Measurements from ENCODE around the gene ZNF213. TPM values are rescaled to one million over a fixed set of nuclear protein-coding genes. Genes with fewer than 3 reads are reported as not detected.

Gene ZNF213
- total and polyA plus RNA-seq, 2 experiments from 2014 or later, result 3.4 to 4.0 TPM

- no peaks in the 10 kb centered on the region for H3K79me2 ChIP-seq
- H3K27ac ChIP-seq, result peak overlapping the region; percentile 86
- no peaks in the 10 kb centered on the region for H3K27me3 ChIP-seq
- H3K36me3 ChIP-seq (replicated peaks; ENCODE audit: insufficient read depth, low read depth), result no peaks in the 10 kb centered on the region
- 1% methylated on average over 54 of the region's 62 CpGs for WGBS (ENCODE audit: low lambda C conversion rate, missing lambda C conversion rate)
- no peak for TF ChIP-seq EZH2phosphoT487 (IDR thresholded peaks at IDR 0.05; ENCODE audit: low read depth, severe bottlenecking, unreplicated experiment)
- no peaks in the 10 kb centered on the region for H4K20me1 ChIP-seq (ENCODE audit: insufficient read depth, poor library complexity, severe bottlenecking)
- H2AFZ ChIP-seq, result peak overlapping the region; percentile 74
- H3K4me1 ChIP-seq (ENCODE audit: insufficient read depth), result peaks cover 4% of the 10 kb centered on the region
- no peaks in the 10 kb centered on the region for H3K9me3 ChIP-seq (ENCODE audit: low read depth)
- H3K4me3 ChIP-seq, result peak overlapping the region; percentile 37
- no peaks in the 10 kb centered on the region for H3K9me2 ChIP-seq (replicated peaks; ENCODE audit: insufficient read depth)
- H3K4me2 ChIP-seq, result peak overlapping the region; percentile 92
- peak; percentile 99 for DNase-seq (ENCODE audit: low spot score)
These were observed 15.8 kb downstream of the ZNF213 start for GRCh38 chr16:3150346-3151218.

GRCh38 chr16:3152027-3152276 is 17.1 kb downstream of the ZNF213 start:
- TF ChIP-seq CTCF (IDR thresholded peaks at IDR 0.05; ENCODE audit: poor library complexity) (no peak), EZH2 (IDR thresholded peaks at IDR 0.05; ENCODE audit: borderline replicate concordance) (no peak), EZH2phosphoT487 (IDR thresholded peaks at IDR 0.05; ENCODE audit: low read depth, severe bottlenecking, unreplicated experiment) (no peak)
- peak overlapping the region; percentile 22 for H2AFZ ChIP-seq

GRCh38 chr16:3152277-3152990 is 17.6 kb downstream of the ZNF213 start:
- peak overlapping the region; percentile 22 for H2AFZ ChIP-seq
- H3K27ac ChIP-seq, result peak overlapping the region; percentile 38
- WGBS (ENCODE audit: low lambda C conversion rate, missing lambda C conversion rate), result 2% methylated on average over 42 of the region's 42 CpGs

More at GRCh38 chr16:3152027-3152276, 17.1 kb downstream of the ZNF213 start:
- no peak overlapping the region for H3K27ac ChIP-seq
- H3K4me3 ChIP-seq, result peak overlapping the region; percentile 61
- no peaks in the 10 kb centered on the region for H3K9me3 ChIP-seq (ENCODE audit: low read depth)
- peaks cover 4% of the 10 kb centered on the region for H3K4me1 ChIP-seq (ENCODE audit: insufficient read depth)
- H3K27me3 ChIP-seq, result no peaks in the 10 kb centered on the region
- peak overlapping the region; percentile 87 for H3K4me2 ChIP-seq
- no peak for DNase-seq (ENCODE audit: low spot score)
- WGBS (ENCODE audit: low lambda C conversion rate, missing lambda C conversion rate), result 9% methylated on average over 15 of the region's 15 CpGs
- H3K36me3 ChIP-seq (replicated peaks; ENCODE audit: insufficient read depth, low read depth), result no peaks in the 10 kb centered on the region
- H3K9me2 ChIP-seq (replicated peaks; ENCODE audit: insufficient read depth), result no peaks in the 10 kb centered on the region
- no peaks in the 10 kb centered on the region for H3K79me2 ChIP-seq
- H4K20me1 ChIP-seq (ENCODE audit: insufficient read depth, poor library complexity, severe bottlenecking), result no peaks in the 10 kb centered on the region

More at GRCh38 chr16:3152277-3152990, 17.6 kb downstream of the ZNF213 start:
- Histone ChIP-seq H3K36me3 (replicated peaks; ENCODE audit: insufficient read depth, low read depth) (no peaks in the 10 kb centered on the region), H3K4me1 (ENCODE audit: insufficient read depth) (peaks cover 4% of the 10 kb centered on the region), H3K4me2 (peak overlapping the region; percentile 87), H3K9me2 (replicated peaks; ENCODE audit: insufficient read depth) (no peaks in the 10 kb centered on the region), H3K79me2 (no peaks in the 10 kb centered on the region), H3K4me3 (peak overlapping the region; percentile 61), H3K9me3 (ENCODE audit: low read depth) (no peaks in the 10 kb centered on the region), H3K27me3 (no peaks in the 10 kb centered on the region), H4K20me1 (ENCODE audit: insufficient read depth, poor library complexity, severe bottlenecking) (no peaks in the 10 kb centered on the region)
- peak; percentile 91 for DNase-seq (ENCODE audit: low spot score)
- TF ChIP-seq EZH2 (IDR thresholded peaks at IDR 0.05; ENCODE audit: borderline replicate concordance) (no peak), CTCF (IDR thresholded peaks at IDR 0.05; ENCODE audit: poor library complexity) (peak; percentile 46)
